ENCODE measurements around the gene ETNK1. TPM values are rescaled to one million over a fixed set of nuclear protein-coding genes. Genes with fewer than 3 reads are reported as not detected.

ETNK1 gene
- total RNA-seq, 1 experiment from 2014 or later = 11.0 TPM

Other genes starting within 250 kb of the ETNK1 start
- 13.1 and 61.5 TPM in 2 replicates for gene C2CD5, start 80.6 kb upstream of the ETNK1 start, total RNA-seq (2014; rRNA removed; shearing (Covaris generic); ENCODE audit: low replicate concordance)